NCI-H128 (cell line): Measurements from ENCODE around the gene ENO4.
A peak's percentile ranks its signal among the peaks of the same experiment; 100 is the strongest.

Experiments
- DNase-seq: peaks from one replicate; lab custom pipeline; 2025; ENCODE audit not compliant: unreplicated experiment; lab: John Stamatoyannopoulos, UW

The ENO4 gene

DNA sequence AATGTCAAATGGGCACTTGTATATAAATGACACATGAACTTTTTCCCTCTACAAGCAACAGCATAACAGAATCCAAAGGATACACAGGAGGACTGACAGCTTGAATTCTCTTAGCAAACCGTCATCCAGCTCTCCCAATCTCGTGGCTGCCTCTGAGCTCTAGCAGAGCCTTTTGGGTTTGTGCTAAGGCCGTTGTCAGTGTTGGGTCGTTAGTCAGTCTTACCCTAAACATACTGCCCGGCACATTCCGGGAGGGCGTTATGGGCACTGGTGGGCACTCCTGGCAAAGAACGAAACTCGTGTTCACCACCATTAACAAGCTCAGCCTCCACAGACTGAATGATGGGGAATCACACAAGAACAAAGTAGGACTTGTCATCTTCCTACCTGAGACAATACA, 19.6 kb upstream of the ENO4 start:
- no peak for DNase-seq

DNA sequence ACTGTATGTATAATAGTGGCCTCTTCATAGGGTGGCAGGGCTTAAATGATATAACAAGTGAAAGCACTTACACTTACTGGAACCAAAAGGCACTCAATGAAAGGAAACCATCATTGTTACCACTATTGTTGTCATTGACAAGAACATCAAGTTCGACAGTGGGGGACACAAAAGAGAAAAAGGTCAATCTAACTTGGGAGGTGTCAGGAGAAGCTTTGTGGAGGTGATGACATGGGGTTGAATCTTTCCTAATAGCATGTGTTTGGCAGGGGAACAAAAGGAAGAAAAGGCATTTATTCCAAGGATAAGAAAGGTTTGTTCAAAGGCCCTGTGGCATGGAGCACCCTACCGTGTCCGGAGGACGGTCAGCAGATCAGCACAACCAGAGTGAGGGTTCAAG, 18.2 kb upstream of the ENO4 start:
- DNase-seq = no peak

DNA sequence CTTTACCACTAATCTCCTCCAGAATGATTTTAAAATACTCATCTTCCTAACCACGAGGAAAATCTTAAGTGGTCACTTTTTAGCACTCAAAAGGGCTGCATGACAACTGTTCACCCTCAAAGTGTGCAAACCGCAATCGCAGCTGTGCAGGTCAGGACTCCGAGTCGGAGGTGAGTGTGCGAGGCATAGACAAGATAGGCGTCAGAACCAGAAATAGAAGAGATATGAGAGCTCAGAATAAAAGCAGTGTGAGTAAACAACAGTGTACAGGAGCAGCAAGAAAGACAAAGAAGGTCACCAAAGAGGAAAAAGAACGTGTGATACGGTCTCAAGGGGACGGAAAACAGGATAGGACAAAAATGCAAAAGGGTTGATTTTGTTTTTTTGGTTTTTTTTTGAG, 17.5 kb upstream of the ENO4 start:
- no peak for DNase-seq

DNA sequence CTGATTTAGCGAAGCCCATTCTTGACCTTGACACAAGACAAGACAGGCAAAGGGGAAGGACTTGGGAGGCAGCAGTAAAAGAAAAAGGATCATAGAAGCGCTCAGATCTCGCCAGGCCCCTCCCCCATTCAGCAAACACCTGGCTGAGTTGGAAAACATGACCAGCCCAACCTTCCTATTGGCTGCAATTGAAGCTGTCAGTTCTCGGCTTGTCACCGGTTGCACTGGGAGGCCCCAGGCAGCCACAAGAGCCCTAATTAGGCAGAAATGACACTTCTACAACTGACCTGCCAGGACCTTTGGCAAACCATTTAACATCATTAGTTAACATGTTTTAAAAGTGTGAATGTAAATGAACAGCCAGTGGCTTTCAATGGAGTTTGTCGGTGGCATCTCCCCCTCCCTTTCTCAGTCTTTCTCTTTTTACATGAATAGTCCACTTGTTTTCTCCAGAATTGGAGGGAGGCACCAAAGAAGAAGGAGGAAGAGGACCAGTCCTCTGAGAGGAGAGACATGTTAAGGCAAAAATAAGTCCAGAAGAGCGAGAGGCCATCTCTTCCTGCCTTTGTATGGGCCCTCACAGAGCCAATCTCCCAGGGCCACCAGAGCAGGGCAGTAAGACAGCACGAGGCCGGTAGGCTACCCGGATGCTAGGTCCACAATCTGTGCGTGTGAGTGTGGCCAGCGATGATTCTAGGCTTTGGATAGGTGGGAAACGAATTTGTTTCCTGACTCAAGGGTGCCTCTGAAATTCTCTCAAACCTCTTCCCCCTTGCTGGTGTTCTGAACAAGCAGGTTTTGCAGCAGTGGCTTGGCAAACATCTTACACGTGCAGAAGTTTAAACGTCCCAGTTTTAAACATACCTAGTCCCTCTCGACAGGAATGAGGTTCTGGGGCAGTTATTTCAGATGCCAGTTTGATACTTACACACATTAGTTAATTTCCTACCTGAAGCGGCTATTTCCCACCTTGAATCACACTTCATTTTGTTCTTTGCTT, 15.0 kb upstream of the ENO4 start:
- DNase-seq = no peak

DNA sequence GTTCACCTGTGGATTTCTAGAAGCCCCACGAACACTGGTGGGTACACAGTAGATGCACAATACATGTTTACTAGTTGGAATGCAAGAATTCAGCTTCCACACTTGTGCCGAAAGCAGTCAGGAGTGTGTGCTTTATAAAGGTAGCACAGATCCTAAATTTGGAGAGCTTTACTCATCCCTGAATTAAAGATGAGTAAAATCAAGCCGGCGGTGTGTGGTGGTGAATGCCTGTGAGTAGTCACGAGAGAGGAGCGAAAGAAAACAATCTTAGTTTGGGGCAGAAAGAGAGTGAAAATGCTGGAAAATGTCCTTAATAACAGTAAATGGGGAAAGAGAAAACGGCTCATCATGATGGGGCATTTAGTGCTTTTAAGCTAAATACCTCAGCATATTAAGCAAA, 13.6 kb upstream of the ENO4 start:
- DNase-seq = no peak

DNA sequence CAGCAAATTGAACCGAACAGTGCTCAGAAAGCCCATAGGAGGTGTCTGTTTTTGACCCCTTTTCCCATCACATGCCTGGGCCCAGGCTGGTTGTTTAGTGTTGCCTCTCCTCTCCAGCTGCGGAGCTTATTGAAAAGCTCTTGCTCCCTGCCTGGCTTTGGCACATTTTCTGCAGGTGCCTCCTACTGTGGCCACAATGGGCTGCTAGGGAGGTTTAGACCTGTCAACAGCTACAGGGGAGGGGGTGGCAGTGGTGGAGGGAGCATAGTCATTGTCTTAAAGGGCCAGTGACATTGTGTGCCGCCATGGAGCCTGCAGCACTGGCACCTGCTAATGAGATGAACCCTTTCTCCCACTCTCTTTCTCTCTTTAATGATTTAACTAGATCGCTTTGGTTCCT, 13.2 kb upstream of the ENO4 start:
- DNase-seq = peak; percentile 20

DNA sequence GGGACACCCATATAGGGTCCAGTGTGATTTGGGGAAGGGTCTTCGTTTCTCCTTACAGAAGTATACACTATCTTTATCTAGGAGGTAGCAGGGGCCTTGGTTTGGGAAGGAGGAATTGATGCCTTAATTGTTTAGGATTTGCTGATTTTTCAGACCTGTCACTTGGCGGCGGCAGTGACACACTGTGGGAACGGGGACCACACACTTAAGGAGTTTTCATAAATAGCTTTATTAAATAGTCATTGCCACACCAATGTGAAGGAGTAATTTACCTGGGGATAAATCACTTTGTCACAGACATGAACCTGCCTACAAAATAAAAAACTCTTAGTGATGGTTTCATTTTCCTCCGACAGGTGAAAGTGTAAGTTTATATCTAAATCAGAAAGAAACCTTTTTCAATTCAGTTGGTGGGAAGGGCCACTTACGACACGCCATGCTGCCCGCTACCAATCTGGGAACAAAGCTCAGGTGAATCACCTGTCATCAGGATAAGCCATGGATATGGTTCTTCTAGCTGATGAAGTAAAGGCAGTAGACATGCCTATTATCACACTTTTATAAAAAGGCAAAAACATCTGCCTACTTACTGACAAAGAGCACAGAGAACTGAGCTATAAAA, 12.3 kb upstream of the ENO4 start:
- DNase-seq = no peak

DNA sequence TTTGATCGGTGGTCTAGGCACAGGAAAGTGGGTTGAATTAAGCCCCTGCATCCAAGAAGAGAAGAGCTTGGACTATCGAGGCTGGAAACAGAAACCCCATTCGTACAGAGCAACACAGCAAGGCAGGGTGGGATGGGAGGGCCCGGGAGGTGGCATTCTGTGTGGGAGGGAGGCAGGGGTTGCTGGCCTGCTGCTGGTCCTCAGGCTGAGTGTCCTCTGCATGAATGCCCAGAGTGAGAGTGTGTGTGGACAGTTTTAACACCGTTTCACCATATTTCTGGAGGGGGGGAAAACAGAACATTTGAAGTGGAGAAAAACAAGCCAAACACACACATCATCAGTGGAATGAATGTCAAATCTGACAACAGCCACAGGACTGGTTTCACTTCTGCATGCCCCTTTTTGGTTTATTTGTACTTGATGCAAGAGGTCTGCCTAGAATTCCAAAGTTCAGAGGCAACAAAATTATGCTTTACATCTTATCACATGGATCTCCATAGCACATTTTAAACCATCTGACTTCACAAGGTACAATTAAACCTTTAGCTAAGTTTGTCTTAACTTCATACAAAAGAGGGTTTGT, 11.1 kb upstream of the ENO4 start:
- no peak for DNase-seq

DNA sequence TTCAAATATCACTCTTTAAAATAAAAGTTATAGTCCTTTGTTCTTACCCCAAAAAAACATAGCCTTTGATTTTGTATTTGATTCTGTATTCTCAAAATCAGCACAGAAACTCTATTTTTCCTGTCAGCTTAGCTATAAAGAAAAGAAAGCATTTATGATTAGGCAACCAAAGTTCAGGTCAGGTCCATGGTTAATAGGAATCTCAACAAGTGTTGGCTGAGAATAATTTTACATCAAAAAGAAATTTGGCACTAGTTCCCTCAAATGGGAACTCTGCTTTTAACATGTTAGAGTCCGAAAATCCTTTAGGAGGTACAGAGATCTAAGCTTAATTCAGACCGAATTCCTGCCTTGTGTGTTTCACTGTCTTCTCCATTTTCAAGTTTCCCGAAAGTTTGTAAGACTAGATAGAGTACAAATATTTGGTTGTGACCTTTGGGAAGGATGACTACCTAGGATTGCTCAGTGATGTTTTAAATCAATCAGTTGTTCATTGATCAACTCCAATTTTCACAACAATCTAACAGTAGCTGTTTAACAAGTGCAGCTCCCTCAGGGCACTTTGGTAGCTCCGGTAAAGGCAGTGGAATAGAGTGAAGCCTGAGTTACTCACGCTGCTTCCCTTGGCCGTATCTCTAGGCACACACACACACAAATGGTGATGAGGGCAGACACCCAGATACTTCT, 8.8 kb upstream of the ENO4 start:
- no peak for DNase-seq

DNA sequence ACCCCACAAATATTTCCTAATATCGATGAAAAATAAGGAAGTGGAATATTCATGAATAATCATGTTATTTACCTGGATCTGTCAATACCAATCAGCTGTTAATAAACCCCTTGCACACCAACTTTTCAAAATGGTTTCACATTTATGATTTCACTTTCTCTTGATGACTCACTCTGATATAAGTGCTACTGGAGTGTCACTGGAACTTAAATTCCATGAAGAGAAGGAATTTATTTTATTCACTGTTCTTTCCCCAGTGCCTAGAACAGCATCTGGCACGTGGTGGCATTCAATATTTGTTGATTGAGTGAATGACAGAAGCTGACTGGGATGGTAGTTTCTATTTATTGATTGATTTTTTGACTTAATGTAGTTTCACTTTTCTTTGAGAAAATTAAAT, 3.5 kb upstream of the ENO4 start:
- DNase-seq = no peak

DNA sequence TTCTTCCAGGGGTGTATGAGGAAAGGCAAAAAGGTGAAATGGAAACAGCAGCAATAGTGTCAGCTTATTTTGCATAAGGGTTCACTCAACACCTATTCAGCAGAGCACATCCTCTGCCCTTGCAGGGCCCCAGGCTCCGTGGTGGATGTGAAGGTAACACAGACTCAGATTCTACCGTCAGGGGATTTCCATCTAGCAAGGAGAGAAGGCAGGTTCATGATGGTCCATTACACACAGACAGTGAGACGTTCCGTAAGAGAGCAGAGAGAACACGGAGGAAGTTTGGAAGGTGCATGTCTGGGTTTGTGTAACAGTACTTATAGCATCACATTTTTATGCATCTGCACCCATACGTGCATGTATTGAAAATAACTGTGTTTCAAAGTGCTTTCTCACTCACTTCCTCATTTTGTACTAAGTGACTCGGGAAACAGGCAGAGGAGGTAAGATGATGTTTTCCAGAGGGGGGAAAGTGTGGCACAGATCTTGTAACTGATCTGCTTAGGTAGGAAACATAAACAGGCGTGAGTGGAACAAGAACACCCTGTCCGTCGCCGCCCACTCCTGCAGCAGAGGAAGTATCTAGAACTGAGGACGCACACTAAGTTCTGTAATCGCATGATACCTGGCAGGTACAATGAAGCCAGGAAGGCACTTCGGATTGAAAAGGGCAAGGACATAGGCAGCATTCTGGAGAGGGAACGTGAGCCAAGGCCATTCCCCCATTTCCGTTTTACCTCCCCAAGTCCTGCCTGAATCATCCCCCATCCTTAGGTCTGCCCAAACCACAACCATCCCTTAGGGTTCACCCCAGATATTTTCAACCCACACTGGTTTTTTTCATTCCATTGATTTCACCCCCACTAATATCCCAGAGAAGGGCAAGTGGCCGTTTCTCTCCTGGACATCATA, 1.0 kb upstream of the ENO4 start:
- no peak for DNase-seq

DNA sequence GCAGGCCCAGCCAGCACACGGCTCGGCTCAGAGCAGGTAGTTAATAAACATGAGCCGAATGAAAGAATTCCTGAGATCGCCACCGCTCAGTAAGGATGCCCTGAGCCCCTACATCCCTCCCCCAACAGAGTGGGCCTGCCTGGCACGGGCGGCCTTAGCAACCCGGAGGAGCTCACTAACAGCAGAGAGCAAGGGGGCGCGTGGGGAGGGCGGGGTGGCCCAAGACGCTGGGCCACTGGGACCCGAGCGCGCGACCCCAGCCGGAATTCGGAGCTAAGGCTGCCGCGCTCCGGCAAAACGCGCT, 403 bp upstream of the ENO4 start:
- no peak for DNase-seq

DNA sequence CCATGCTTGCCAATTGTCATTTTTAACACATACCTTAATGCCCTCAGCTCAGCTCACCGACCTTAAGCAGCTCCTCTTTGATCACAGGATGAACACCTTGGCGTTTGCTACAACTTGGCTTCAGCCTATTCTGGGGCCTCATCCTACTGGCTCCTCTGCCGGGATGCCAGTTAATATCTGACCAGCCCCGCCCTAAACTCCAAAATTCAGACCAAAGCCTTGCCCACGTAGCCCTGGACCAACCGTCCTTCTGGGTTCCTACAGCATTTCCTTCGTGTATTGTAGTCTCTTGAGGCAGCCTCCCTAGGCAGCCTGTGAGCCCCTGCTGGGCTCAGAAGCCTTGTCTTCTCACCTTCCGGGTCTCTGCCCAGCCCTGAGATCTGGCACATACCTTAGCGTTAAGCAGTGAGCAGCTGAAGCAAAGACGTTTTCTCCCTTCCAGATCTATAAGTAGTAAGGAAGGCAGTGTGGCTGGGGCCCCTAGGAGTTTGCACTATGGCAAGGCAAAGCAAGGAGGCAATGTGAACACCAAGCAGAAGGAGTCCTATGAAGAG, 836 bp downstream of the ENO4 start:
- no peak for DNase-seq

DNA sequence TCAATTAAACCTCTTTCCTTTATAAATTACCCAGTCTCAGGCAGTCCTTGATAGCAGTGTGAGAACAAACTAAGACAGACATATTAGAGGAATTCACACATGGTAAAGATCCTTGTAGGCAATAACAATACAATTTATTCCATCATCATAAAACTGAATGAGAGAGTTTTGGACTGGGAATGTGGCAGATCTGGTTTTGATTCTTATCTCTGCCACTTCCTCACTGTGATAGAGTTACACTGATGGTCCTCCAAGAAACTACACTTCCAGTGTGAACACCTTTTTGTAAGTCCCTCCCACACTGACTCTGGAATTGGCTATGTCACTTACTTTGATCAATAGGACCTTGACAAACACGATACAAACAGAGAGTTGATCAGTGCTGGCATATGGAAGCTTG, 2.9 kb downstream of the ENO4 start:
- no peak for DNase-seq

DNA sequence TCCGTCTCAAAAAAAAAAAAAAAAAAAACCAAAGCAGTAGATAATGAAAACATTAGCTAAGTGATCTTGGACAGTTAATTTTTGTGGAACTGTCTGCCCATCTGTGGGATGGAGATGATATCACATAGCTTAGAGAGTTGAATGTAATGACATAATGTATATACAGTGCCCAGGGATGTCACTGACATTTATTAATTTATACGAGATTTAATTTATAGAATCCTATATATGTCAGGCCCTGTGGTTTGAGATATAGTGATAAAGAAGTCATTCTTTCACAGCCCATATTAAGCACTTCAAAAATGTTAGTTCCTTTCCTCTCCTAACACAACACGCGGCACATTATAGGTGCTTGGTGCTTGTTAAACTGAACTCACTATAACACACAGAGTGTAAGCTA, 4.0 kb downstream of the ENO4 start:
- no peak for DNase-seq

DNA sequence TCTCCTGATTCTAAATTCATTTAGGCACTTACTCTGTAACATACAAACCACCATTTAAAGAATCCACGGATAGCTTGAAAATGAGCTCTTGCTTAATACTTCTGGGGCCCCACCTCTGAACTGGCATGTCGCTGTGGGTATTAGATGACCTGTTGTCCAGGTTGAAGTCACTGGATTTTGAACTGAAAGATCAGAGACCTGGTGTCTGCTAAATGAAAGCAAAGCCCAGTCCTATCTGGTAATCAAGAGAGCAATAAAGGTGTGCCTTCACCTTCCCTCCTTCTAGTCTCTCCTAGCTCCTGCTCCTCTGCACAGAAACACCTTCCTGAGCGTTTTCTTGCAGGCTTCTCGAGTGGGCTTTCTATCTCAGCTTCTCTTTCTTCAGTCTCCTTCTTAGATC, 4.4 kb downstream of the ENO4 start:
- no peak for DNase-seq

DNA sequence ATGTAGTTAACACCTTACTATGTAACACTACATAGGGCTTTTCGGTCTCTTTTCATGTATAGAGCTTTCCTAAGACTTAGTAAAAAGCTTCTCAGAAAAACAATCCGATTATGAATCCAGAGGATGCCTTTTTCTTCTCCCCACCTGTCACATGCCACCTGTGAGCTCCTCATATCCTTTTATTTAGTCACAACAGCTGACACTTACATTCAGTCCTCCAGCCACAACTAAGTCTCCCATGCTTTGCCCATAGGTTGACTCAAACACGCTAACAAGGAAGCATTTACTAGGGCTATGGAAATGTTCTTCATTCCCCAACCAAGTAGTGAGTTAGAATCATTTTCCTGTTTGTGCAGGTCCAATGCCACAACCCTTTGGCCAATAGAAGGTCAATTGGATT, 7.9 kb downstream of the ENO4 start:
- no peak for DNase-seq

DNA sequence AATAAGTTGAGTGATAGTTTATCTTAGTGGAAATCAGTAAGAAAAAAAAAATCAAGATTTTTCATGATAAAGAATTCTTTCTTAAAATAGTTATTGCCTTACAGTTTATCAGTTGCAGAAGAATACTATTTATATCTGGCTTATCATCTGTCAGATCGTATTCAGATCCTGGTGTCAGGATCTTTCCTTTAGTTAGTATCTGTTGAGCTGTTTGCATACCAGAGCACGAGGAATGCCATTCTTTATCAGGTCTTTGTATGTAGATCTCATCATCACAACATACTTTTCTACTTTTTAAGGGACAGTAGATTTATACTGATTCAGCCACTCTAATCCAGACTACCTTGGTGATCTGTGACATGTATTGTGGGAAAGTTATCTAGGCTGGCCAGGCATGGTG, 12.5 kb downstream of the ENO4 start:
- no peak for DNase-seq

DNA sequence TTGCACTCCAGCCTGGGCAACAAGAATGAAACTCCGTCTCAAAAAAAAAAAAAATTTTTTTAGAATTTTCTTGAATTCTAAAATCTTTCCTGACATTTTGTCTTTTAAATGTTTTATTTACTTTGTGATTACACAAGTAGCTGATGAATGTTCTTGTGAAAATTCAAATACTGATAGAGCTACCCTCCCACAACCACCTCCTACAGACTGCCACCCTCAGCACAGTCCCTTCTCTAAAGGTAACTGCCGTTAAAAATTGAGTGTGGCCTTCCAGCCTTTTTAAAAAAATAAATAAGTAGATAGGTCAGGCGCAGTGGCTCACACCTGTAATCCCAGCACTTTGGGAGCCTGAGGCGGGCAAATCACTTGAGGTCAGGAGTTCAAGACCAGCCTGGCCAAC, 15.1 kb downstream of the ENO4 start:
- no peak for DNase-seq

DNA sequence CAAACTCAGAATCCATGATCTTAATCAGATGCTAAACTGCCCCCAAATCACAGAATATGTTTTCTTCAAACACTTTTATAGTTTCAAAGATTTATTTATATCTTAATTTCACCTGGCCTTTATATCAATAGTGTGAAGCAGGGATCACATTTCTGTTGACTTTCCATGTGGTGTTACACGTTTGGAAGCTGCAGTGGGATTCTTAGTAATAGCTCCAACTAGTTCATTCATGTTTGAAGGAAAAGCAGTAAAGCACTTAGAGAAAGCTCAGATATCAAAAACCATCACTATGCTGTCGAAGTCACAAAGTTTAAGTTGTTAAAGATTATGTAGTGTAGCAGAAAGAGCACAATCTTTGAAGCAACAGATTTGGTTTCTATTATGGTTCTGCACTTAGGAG, 16.8 kb downstream of the ENO4 start:
- DNase-seq = no peak
